ENCODE results near the gene IER5L.

- no peak for TF ChIP-seq CTCF (conservative IDR thresholded peaks at IDR 0.05)
- TF ChIP-seq ZFX (IDR thresholded peaks at IDR 0.05): no peak
These were observed 6.1 kb upstream of the IER5L start for GRCh38 chr9:129184219-129184524.

All from C4-2B (cell line).